ENCODE measurements around the gene SLC23A2.
"Not testable (repeated sequence)": the region's sequence is repeated elsewhere in the genome, so short reads cannot be mapped to it uniquely, and the experiment has no call there.

Gene SLC23A2

DNA sequence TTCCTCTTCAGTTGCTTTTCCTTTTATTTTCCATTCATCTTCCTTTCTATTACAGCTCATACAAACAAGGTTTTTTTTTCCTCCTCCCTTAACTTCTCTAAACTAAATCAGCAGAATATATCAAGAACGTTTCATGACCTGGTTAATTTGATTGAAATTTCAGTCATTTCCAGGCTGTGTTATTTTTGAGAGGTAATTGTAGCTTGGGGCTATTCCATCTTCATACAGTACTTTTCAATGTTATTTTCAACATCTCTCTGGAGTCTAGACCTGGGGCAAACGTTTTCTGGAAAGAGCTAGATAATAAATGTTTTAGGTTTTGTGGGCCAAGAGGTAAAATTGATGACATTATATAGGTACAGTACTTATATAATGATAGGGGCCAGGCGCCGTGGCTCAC is 4.0 kb upstream of the SLC23A2 start:
- DNase-seq, result no peak

DNA sequence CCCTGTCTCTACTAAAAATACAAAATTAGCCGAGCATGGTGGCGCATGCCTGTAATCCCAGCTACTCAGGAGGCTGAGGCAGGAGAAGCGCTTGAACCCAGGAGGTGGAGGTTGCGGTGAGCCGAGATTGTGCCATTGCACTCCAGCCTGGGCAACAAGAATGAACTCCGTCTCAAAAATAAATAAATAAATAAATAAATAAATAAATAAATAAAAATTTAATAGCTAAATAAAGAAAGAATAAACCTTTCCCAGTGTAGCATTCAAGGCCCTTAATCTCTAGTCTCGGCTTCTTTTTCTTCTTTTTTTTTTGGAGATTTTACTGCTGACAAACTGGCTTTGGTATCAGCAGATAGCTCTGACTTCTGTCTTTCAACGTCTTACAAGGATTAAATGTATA is 3.5 kb upstream of the SLC23A2 start:
- not testable (repeated sequence) for DNase-seq

DNA sequence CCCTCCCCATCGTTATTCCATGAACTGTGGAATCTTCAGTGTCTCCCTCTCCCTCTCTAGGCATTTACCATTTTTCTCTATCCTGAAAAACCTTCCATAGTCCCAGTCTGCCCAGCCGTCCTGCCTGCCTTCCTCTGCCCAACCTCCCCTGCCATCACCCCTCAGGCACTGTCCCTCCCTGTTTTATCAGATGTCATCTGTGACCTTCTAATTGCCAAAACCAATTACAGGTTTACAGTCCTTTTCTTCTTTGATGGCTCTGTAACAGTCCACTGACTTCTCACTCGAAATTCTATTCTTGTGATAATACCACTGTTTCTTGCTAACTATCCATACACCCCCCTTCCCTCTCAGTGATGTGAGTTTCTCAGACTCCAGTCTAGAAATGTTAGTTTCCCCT is 2.3 kb upstream of the SLC23A2 start:
- no peak for DNase-seq

DNA sequence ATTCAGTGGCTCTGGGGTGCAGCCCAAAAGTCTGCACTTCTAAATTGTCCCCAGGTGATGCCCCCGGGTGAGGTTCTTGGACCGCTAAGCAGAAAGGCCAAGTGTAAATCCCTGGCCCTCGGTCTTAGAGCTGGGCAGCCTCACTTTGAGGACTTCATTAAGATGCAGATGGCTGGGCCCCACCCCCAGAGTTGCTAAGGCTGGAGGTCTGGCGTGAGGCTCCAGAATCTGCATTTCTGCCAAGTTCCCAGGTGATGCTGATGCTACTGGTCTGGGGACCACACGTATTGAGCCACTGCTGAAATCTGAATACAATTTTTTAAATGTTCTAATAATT is 735 bp upstream of the SLC23A2 start:
- DNase-seq, result no peak

DNA sequence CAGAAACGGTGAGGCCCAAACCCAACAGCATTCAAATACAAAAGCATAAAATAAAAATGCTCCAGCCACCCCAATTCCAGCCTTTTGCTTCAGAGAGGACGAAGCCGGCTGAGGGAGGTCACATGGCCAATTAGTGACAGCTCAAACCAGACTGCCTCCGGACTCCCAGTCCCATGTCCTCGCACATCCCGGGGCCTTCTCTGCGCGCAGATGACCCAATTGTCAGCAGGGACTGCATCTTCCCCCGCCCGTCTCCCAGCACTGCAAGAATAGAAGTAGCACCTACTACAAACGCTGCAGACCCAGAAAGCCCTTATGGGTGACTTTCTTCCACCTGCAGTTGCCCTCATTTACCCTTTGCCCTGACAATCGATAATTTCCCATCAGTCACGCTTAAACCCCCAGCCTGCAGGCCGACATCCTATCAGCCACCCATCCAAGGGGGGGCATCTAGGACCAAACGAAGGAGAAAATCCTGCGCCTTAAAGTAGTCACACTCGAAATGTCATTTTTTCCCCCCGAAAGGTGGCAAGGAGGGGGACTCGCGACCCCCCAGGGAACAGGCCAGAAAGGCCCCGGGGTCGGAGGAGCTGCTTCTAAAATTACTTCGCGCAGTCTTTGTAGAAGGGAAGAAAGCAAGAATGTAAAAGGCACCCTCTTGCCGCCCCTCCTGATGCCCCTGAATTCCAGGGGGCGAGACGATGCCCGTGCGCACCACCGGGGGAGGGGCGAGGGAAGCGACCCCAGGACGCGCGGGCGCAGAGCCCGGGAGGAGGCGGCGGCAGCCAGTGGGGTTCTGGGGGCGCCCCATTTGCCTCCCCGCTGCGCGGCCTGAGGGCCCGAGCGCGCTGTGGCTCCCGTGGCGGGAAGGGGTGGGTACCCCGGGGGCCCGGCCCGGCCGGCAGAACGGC is 792 bp downstream of the SLC23A2 start:
- DNase-seq, result no peak

DNA sequence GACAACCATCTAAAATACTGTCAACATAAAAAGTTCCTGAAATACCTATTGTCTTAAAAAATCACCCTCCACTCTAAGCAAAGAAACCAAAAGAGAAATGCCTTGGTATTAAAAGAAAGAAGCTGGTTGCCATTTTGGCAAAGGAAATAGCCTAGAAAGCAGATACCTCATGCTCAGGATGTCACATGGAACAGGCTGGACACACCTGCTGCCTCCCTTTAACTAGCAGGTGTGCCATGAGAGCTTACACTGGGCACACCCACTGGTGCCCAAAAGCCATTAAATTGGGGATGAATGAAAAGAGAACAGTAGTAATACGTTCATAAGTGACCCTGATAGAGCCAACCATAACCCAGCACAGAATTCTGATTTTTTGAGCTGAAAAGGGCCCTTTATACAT is 1.5 kb downstream of the SLC23A2 start:
- DNase-seq, result no peak

DNA sequence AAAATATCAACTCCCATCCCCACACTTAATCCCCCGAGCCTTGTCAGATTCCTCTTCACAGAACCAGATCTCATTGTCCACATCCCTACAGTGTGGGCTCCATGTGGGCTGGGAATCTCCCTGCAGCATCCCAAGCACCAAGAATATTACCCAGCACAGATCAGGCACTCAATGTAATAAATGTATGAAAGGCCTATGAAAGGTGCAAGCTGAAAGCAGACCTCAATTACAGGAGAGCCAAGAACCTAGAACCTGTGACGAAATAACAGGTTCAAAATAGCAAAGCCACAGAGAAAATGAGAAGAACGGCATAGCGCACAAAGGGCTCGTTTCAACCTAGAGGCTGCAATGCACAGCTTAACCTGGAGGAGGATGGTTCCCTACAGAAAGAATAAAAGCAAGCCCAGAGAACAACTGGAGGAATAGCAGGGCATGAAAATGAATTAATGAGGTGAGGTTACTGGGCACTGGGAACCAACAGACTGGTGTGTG is 3.1 kb downstream of the SLC23A2 start:
- no peak for DNase-seq

DNA sequence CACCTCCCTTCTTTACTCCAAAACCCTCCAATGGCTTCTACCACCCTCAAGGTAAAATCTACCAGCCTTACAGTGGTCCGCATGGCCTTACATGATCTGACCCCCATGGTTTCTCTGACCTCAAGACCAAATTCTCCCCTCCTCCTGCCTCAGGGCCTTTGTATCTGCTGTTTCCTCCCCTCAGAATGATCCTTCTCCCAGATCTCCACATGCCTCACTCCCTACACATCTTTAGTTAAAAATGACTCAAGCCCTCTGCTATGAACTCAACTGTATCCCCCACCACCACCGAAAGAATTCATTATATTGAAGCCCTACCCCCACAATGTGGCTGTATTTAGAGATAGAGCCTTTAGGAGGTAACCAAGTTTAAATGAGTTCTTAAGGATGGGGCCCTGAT is 4.1 kb downstream of the SLC23A2 start:
- no peak for DNase-seq

DNA sequence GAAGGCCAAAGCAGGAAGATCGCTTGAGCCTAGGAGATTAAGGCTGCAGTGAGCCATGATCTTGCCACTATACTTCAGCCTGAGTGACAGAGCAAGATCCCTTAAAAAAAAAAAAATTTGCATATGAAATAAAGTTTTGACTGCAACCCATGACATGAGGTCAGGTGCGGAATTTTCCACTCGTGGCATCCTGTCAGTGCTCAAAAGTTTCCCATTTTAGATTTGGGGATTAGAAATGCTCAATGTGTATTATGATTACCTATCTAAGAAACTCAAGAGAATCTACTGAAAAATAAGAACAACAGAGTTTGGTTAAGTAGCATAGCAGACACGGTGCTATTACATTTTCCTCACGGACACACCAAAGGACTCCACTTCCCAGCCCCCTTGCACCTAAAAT is 11.7 kb downstream of the SLC23A2 start:
- DNase-seq, result no peak

DNA sequence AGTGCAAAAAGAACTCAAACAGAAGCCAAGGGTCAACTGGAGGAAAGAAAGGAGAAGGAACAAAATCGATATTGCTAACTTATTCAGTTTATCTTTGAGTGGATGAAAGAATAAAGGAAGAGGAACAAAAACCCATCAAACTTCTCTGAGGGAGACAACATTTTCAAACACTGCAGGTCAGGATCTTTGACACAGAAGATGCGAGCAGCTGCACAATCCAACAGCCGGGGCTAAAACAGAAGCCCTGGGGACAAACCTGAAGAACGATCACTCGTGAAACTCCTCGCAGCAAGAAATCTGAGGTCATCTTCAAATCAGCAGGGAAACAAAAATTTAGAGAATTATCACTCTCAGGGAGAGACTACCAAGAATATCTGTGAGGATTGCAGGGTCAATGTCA is 14.2 kb downstream of the SLC23A2 start:
- no peak for DNase-seq

DNA sequence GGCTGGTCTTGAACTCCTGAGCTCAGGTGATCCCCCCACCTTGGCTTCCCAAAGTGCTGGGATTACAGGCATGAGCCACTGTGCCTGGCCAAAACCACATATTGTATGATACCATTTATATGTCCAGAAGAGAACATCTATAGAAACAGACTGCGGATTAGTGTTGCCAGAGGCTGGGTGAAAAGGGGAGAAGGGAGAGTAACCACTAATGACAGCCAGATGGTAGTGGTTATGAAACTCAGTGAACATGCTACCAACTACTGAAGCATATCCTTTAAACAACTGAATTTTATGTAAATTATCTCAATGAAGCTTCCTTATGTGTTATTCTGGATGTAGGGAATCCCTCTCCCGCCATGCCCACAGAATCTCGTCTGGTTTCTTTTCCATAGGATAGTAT is 15.7 kb downstream of the SLC23A2 start:
- DNase-seq, result no peak

DNA sequence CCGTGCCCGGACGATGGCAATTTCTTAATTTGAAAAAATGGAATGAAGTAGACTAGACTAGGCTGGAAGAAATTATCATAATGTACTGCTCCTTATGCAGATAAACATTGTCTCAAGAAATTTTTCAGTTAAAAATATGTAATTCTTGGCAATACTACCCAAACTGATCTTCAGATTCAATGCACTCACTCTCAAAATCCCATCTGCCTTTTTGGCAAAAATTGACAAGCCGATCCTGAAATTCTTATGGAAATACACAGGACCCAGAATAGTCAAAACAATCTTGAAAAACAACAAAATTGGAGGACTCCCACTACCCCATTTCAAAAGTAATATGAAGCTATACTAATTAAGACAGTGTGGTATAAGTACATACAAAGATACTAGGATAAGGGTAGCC is 19.0 kb downstream of the SLC23A2 start:
- no peak for DNase-seq

DNA sequence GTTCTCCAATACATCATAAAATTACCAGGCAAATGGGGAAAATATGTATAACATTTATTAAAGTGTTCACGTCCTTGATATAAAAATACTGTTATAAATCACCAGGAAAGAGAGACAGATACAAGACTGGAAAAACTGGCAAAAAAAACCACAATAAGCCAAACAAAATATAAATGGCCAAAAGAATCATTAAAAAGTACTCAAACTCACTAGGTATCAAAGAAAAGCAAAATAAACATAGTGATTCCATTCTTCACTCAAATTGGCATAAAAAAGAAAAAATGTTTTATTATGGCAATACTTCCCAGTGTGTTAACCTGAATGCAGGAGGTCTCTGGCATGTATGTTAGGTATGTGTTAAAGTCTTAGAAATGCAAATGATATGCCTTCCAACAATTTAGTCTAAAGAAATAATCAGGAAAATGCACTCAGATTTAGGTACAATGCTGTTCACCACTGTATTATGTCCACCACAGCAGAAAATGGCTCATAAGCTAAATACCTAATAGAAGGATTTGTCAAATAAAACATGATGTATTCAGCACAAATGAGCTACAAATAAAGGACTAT is 21.4 kb downstream of the SLC23A2 start:
- DNase-seq, result no peak

DNA sequence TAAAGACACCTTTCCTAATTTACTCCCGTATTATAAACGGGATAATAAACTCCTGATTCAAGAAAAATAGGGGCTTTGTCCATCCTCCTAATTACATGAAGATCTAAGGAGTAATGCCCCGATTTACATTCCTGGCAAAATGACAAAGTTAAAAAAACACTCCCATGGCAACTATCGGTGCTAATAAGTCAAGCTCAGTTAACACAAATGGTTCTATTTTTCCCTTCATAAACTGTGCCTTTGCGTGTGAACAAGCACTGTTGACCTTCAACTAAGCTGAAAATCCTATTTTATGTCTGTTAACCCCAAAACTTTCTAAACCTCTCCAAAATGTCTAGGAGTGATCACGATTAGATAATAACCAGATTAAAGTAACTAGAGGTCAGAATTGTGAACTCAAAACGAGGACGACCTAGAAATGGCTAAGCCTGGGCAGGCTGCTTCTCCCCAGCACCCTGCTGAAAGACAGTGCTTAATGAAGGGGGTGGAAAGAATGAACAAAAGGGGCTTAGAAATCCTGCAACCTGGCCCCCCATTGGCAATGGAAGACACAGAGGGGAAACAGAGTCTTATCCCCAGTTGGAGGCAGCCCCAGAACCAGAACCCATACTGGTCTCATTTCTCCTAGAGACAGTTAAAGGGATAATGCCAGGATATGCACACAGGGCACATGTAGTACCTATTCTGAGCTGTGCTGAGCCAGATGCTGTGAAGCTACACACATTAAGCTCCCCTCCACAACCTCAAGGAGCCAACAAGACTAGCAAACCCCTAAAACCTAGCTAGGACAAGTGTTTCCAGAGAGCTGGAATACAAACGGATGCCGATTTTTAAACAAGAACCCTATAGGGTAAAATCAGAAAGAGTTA is 23.0 kb downstream of the SLC23A2 start:
- DNase-seq, result no peak

DNA sequence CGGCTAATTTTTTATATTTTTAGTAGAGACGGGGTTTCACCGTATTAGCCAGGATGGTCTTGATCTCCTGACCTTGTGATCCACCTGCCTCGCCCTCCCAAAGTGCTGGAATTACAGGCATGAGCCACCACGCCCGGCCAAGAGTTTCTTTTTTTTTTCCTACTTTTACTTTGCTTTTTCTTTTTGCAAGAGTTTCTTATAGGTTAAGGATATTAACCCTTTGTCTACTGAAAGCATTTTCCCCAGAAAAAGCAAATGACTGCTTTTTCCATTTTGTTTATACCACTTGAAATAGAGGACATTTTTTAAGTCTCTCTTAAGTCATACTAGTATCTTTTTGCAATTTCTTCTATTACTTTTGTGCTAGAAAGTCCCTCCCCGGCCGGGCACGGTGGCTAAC is 25.3 kb downstream of the SLC23A2 start:
- not testable (repeated sequence) for DNase-seq

DNA sequence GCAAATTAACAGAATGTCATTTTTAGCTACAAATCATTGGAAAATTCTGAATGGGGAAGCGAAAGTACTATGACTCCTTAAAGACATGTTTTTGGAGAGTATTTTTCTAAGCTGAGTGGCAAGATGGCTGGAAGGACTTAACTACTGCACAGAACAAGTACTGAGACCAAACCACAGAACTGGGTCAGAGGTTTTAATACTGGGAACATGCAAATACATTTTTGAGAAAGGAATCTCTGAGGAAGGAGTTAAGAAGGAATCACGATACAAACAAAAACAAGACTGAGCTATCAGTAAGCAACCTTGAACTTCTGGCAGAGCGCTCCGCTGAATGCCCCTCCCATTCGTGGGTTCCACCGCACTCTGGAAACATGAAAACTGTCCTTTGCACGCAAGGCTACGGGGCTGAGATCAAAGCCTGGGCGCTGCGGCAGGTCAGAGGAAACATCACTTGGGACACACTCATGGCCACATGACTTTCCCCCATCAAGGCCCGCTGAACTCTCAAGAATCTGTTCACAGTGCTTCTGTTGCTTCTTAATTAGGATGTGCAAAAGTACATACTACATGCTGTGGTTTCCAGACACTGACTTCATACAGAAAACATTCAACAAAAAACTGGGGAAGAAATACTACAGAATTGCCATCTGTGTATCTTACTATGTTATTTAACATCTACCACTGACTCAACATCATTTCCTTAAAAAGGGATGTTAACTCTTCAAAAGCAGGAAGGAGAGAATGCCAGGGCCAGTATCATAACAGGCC is 27.8 kb downstream of the SLC23A2 start:
- DNase-seq, result no peak

DNA sequence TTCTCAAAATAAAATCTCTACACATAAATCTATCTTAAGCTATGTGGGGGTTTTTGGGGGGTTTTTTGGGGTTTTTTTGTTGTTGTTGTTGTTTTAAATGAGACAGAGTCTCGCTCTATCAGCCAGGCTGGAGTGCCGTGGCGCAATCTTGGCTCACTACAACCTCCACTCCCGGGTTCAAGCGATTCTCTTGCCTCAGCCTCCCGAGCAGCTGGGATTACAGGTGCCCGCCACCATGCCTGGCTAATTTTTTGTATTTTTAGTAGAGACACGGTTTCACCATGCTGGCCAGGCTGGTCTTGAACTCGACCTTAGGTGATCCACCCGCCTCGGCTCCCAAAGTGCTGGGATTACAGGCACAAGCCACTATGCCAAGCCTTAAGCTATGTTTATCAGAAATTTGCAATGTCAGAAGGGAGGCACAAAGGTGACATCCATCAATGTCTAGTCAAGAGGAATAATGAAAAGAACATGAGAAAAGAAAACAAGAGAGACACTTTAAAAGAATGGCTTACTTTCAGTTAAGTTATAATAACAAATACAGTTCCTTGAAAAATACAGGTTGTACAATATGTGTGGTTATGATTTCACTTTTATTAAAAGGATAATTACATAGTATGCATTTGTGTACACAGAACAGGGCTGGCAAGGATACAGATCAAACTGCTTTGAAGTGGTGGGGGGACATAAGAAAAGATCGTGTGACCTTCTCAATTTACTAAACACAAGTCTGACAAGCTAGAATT is 28.6 kb downstream of the SLC23A2 start:
- DNase-seq, result no peak

DNA sequence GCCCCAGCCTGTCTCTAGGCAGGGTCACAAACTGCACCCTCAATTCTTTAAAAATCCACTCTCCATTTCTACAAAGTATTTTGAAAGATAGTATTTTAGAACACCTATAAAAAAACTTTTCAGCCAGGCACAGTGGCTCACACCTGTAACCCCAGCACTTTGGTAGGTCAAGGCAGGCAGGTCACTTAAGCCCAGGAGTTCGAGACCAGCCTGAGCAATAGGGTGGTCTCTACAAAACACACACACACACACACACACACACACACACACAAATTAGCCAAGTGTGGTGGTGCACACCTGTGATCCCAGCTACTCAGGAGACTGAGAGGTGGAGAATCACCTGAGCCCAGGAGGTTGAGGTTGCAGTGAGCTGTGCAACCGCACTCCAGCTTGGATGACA is 30.2 kb downstream of the SLC23A2 start:
- DNase-seq, result no peak

DNA sequence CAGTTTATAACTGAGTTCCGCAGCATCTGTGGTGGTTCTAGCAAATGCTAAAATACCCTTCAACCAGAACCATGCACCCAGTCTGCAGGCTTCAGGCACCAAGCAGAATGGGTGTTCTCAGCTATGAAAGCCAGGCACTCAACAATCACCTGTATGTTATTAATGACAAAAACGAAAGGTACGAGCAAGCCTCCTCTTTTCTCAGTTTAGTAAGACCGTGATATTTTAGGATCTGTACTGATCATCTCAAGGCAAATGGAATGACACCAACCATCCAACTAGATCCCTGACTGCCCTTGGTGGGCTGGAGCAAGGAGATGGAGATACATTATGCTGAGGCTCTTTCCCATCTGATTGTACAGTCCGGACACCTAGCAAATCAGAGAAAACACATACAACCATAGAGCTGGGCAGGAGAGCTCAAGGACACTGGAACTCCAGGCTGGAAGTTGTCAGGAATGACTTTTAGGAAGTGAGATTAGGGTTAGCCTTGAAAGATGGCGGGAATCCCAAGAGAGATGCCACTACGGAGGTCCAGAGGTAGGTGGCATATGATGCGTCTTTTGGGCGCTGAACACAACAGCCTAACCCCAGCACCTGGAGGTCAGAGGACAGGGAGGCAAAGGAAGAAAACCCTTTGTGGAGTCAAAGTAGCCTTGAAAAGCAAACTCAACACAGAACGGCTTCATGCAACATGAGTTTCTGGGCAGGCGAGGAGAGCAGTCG is 33.4 kb downstream of the SLC23A2 start:
- no peak for DNase-seq

DNA sequence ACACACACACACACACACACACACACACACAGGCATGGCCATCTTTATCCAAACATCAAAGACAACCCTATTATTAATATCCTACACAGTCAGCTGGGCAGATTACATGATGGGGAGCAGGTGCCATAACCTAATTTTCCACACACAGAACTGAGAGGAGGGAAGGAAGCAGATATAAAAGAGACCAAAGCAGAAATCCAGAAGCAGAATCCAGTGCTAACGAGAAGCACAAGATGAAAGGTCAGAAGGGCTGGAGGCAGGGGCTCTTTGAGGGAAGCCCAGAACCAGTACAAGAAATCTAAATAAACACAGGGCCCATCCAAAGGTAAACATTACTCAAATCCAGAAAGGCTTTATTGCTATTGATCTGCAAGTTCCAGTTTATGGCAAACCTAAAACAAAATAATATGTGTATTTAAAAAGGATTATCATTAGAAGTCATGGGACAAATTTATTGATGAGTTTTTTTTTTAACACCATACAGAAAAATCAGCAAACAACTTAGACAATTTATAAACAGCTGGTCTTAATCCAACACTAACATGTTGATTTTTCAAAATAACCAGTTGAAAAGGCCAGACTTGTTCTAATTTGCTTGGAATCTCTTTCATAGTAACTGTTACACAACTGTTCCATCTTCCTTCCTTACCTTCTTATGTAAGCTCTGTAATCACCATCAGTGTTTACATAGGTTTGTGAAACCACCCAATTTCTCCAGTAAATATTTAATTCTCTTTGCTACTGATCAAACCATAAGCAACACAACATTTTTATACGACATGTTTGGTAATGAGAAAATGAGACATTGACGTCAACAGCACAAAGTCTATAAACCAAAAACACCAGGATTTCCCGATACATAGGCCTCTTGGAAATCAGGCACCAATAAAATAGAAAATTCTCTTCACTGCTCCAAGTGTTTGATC is 34.2 kb downstream of the SLC23A2 start:
- no peak for DNase-seq
